ENCODE data around the gene PHGDH. TPM values are rescaled to one million over a fixed set of nuclear protein-coding genes. Genes with fewer than 3 reads are reported as not detected.

Gene PHGDH
- total RNA-seq, 4 donors from 2014 or later, result 6.4 to 120 (median 34.6) TPM

- TF ChIP-seq POLR2A (IDR thresholded peaks at IDR 0.05) (no peak), CTCF (IDR thresholded peaks at IDR 0.05) (no peak)
- Histone ChIP-seq H3K27ac (no peak overlapping the region), H3K9me3 (no peaks in the 10 kb centered on the region), H3K4me1 (no peaks in the 10 kb centered on the region), H3K27me3 (no peaks in the 10 kb centered on the region), H3K4me3 (no peak overlapping the region), H3K36me3 (no peaks in the 10 kb centered on the region)
- peak; percentile 34 to 47 for DNase-seq
- intact Hi-C loops (cut with DNase I; ENCODE audit: low total_unique reads), result no loop called here
These were observed 35.0 kb upstream of the PHGDH start for GRCh38 chr1:119676571-119677206.

- no peaks in the 10 kb centered on the region for H3K27me3 ChIP-seq
- H3K27ac ChIP-seq, result no peak overlapping the region
- no peak overlapping the region for H3K4me3 ChIP-seq
- no peaks in the 10 kb centered on the region for H3K4me1 ChIP-seq
- intact Hi-C loops (cut with DNase I; ENCODE audit: low total_unique reads), result no loop called here
- TF ChIP-seq POLR2A (IDR thresholded peaks at IDR 0.05) (no peak), CTCF (IDR thresholded peaks at IDR 0.05) (no peak)
- H3K36me3 ChIP-seq, result no peaks in the 10 kb centered on the region
- DNase-seq, result no peak
- H3K9me3 ChIP-seq, result no peaks in the 10 kb centered on the region
These were observed 32.5 kb upstream of the PHGDH start for GRCh38 chr1:119679223-119679622.

- intact Hi-C loops (cut with DNase I; ENCODE audit: low total_unique reads), result no loop called here
- no peak for TF ChIP-seq POLR2A (IDR thresholded peaks at IDR 0.05)
- no peak for TF ChIP-seq CTCF (IDR thresholded peaks at IDR 0.05)
- H3K27ac ChIP-seq, result no peak overlapping the region
These were observed 31.5 kb upstream of the PHGDH start for GRCh38 chr1:119680193-119680592.

GRCh38 chr1:119680723-119681122, 31.0 kb upstream of the PHGDH start:
- Histone ChIP-seq H3K36me3 (no peaks in the 10 kb centered on the region), H3K4me3 (no peak overlapping the region), H3K27ac (no peak overlapping the region), H3K27me3 (no peaks in the 10 kb centered on the region), H3K9me3 (no peaks in the 10 kb centered on the region), H3K4me1 (no peaks in the 10 kb centered on the region)
- intact Hi-C loops (cut with DNase I; ENCODE audit: low total_unique reads), result no loop called here
- DNase-seq, result no peak
- TF ChIP-seq POLR2A (IDR thresholded peaks at IDR 0.05), result no peak
- no peak for TF ChIP-seq CTCF (IDR thresholded peaks at IDR 0.05)

More at GRCh38 chr1:119680193-119680592, 31.5 kb upstream of the PHGDH start:
- H3K4me3 ChIP-seq, result no peak overlapping the region
- no peak for DNase-seq
- H3K9me3 ChIP-seq, result no peaks in the 10 kb centered on the region
- no peaks in the 10 kb centered on the region for H3K36me3 ChIP-seq
- no peaks in the 10 kb centered on the region for H3K27me3 ChIP-seq
- H3K4me1 ChIP-seq, result no peaks in the 10 kb centered on the region

- DNase-seq, result no peak
- TF ChIP-seq CTCF (IDR thresholded peaks at IDR 0.05) (no peak), POLR2A (IDR thresholded peaks at IDR 0.05) (no peak)
These were observed 30.2 kb upstream of the PHGDH start for GRCh38 chr1:119681560-119681959.

More at GRCh38 chr1:119681560-119681959, 30.2 kb upstream of the PHGDH start:
- no peak overlapping the region for H3K27ac ChIP-seq
- no peaks in the 10 kb centered on the region for H3K9me3 ChIP-seq
- H3K27me3 ChIP-seq, result no peaks in the 10 kb centered on the region
- intact Hi-C loops (cut with DNase I; ENCODE audit: low total_unique reads), result no loop called here
- H3K4me1 ChIP-seq, result no peaks in the 10 kb centered on the region
- no peak overlapping the region for H3K4me3 ChIP-seq
- H3K36me3 ChIP-seq, result no peaks in the 10 kb centered on the region

All from uterus (tissue), 4 donors.